HFFc6 (cell line): ENCODE data around the gene TEK. TPM values are rescaled to one million over a fixed set of nuclear protein-coding genes. Genes with fewer than 3 reads are reported as not detected.

Experiments
- DNase-seq: peaks from one replicate; pipeline ENCODE4 v3.0.0-alpha.2; 2018
- H3K27ac Mint-ChIP-seq: 2 replicates; pipeline ENCODE4 v1.8.0; 2020; ENCODE audit warnings: mild to moderate bottlenecking, mixed read lengths
- H3K27me3 Mint-ChIP-seq: 2 replicates; pipeline ENCODE4 v1.8.0; 2021; ENCODE audit warnings: mild to moderate bottlenecking, moderate library complexity, mixed read lengths; ENCODE audit not compliant: insufficient read depth
- H3K36me3 Mint-ChIP-seq: 2 replicates; pipeline ENCODE4 v1.8.0; 2021; ENCODE audit warnings: low read depth, mixed read lengths
- H3K4me1 Mint-ChIP-seq: 2 replicates; pipeline ENCODE4 v1.8.0; 2020; ENCODE audit warnings: low read depth, mixed read lengths
- H3K4me3 Mint-ChIP-seq: 2 replicates; pipeline ENCODE4 v1.8.0; 2020; ENCODE audit warnings: mild to moderate bottlenecking, moderate library complexity, mixed read lengths
- H3K9me3 Mint-ChIP-seq: 2 replicates; pipeline ENCODE4 v1.8.0; 2020; ENCODE audit warnings: mild to moderate bottlenecking, mixed read lengths
- CTCF ChIP-seq: fragments of 200-600 bp; sonication (generic); IDR thresholded peaks from 2 replicates; pipeline ENCODE4 v1.5.0; 2021; ENCODE audit warnings: antibody characterized with exemption, mild to moderate bottlenecking
- total RNA-seq, 6 experiments: library from RNA; stranded (reverse); fragmentation: NEBNext Ultra II Directional; extraction: Animal tissue kit (Norgen Biotek cat#: 25700); gene quantifications; 2 replicates in 1 of 6; 3 replicates in 5 of 6; pipeline ENCODE4 v1.2.3, GENCODE V29; 2021

TEK gene
- total RNA-seq, 6 experiments from 2014 or later: 2.0 to 10.0 (median 8.5) TPM

- H3K27me3 Mint-ChIP-seq: peaks cover 2% of the 10 kb centered on the region; the same call in 1 of the 2 replicates
- peaks cover 73% of the 10 kb centered on the region for H3K4me1 Mint-ChIP-seq
- H3K4me3 Mint-ChIP-seq: peak overlapping the region; percentile 40; the same call in 1 of the 2 replicates
- peaks cover 4% of the 10 kb centered on the region; the same call in 1 of the 2 replicates for H3K36me3 Mint-ChIP-seq
- no peak for TF ChIP-seq CTCF
- DNase-seq: peak; percentile 36
- no peaks in the 10 kb centered on the region for H3K9me3 Mint-ChIP-seq
- H3K27ac Mint-ChIP-seq: peak overlapping the region; percentile 68
Measured at GRCh38 chr9:27150746-27151406, 41.9 kb downstream of the TEK start.

GRCh38 chr9:27151693-27152404 is 42.8 kb downstream of the TEK start:
- H3K4me1 Mint-ChIP-seq: peaks cover 82% of the 10 kb centered on the region
- no peaks in the 10 kb centered on the region for H3K9me3 Mint-ChIP-seq
- H3K36me3 Mint-ChIP-seq: peaks cover 4% of the 10 kb centered on the region; the same call in 1 of the 2 replicates
- H3K27ac Mint-ChIP-seq: peak overlapping the region; percentile 68
- peak; percentile 8 for DNase-seq
- TF ChIP-seq CTCF: no peak
- H3K4me3 Mint-ChIP-seq: peak overlapping the region; percentile 40; the same call in 1 of the 2 replicates
- peaks cover 2% of the 10 kb centered on the region; the same call in 1 of the 2 replicates for H3K27me3 Mint-ChIP-seq

- Mint-ChIP-seq H3K4me1 (peaks cover 84% of the 10 kb centered on the region), H3K9me3 (no peaks in the 10 kb centered on the region), H3K4me3 (peak overlapping the region; percentile 40; the same call in 1 of the 2 replicates), H3K27me3 (peaks cover 2% of the 10 kb centered on the region; the same call in 1 of the 2 replicates), H3K27ac (no peak overlapping the region; the same call in 1 of the 2 replicates), H3K36me3 (peaks cover 4% of the 10 kb centered on the region)
- no peak for TF ChIP-seq CTCF
- no peak for DNase-seq
Measured at GRCh38 chr9:27152405-27152718, 43.3 kb downstream of the TEK start.

GRCh38 chr9:27154908-27155307 is 45.9 kb downstream of the TEK start:
- Mint-ChIP-seq H3K36me3 (peaks cover 8% of the 10 kb centered on the region), H3K27me3 (no peaks in the 10 kb centered on the region), H3K27ac (peak overlapping the region; percentile 90), H3K4me3 (peak overlapping the region; percentile 69), H3K4me1 (peaks cover 74% of the 10 kb centered on the region), H3K9me3 (no peaks in the 10 kb centered on the region)
- TF ChIP-seq CTCF: no peak
- DNase-seq: peak; percentile 91

GRCh38 chr9:27157097-27157496 is 48.1 kb downstream of the TEK start:
- Mint-ChIP-seq H3K9me3 (no peaks in the 10 kb centered on the region), H3K27ac (peak overlapping the region; percentile 3; the same call in 1 of the 2 replicates), H3K4me1 (peaks cover 60% of the 10 kb centered on the region), H3K36me3 (peaks cover 8% of the 10 kb centered on the region), H3K27me3 (no peaks in the 10 kb centered on the region; the same call in 1 of the 2 replicates), H3K4me3 (no peak overlapping the region)
- TF ChIP-seq CTCF: no peak
- DNase-seq: peak; percentile 7
